SK-N-SH treated with all-trans-retinoic acid at 6 μM for 48 hours (cell line): ENCODE results near the gene MAP3K13.

Experiments
- ATAC-seq: fragments of 200-7000 bp; cut with Tn5 transposase; 3 replicates; pipeline ENCODE4 v1.9.1; 2020; ENCODE audit warnings: mild to moderate bottlenecking, moderate library complexity
- ARNTL ChIP-seq: fragments of 450-650 bp; formaldehyde crosslinking; IDR thresholded peaks from 2 replicates; pipeline ENCODE4 v1.5.0; 2020; ENCODE audit warnings: low read depth, mild to moderate bottlenecking, moderate library complexity, borderline replicate concordance
- BACH2 ChIP-seq: fragments of 250-450 bp; sonication (Bioruptor Pico); IDR thresholded peaks from 2 replicates; pipeline ENCODE4 v1.9.0; 2021; ENCODE audit warnings: mild to moderate bottlenecking, borderline replicate concordance
- CREB5 ChIP-seq: fragments of 250-450 bp; sonication (Bioruptor Pico); IDR thresholded peaks from 2 replicates; pipeline ENCODE4 v1.5.1; 2020; ENCODE audit warnings: low read depth, mild to moderate bottlenecking, moderate library complexity
- CSRNP3 ChIP-seq: fragments of 250-450 bp; sonication (Bioruptor Pico); IDR thresholded peaks from 2 replicates; pipeline ENCODE4 v1.5.1; 2021; ENCODE audit warnings: mild to moderate bottlenecking, moderate library complexity
- ESRRG ChIP-seq: fragments of 250-450 bp; sonication (Bioruptor Pico); IDR thresholded peaks from 2 replicates; pipeline ENCODE4 v1.6.1; 2021; ENCODE audit warnings: mild to moderate bottlenecking
- GLIS3 ChIP-seq: fragments of 250-450 bp; sonication (Bioruptor Pico); IDR thresholded peaks from 2 replicates; pipeline ENCODE4 v1.5.0; 2020; ENCODE audit warnings: mild to moderate bottlenecking, moderate library complexity
- ISL1 ChIP-seq: fragments of 250-450 bp; sonication (Bioruptor Pico); IDR thresholded peaks from 2 replicates; pipeline ENCODE4 v2.1.2; 2022; ENCODE audit warnings: mild to moderate bottlenecking, moderate library complexity
- PATZ1 ChIP-seq: fragments of 250-450 bp; sonication (Bioruptor Pico); IDR thresholded peaks from 2 replicates; pipeline ENCODE4 v1.8.0; 2020; ENCODE audit warnings: mild to moderate bottlenecking, moderate library complexity, borderline replicate concordance
- POU6F1 ChIP-seq: fragments of 250-450 bp; sonication (Bioruptor Pico); IDR thresholded peaks from 2 replicates; pipeline ENCODE4 v1.8.0; 2021; ENCODE audit warnings: low read depth, mild to moderate bottlenecking, moderate library complexity, borderline replicate concordance
- PPARA ChIP-seq: fragments of 250-450 bp; sonication (Bioruptor Pico); IDR thresholded peaks from 2 replicates; pipeline ENCODE4 v1.5.0; 2020; ENCODE audit warnings: mild to moderate bottlenecking, borderline replicate concordance
- RARB ChIP-seq: fragments of 250-450 bp; sonication (Bioruptor Pico); IDR thresholded peaks from 2 replicates; pipeline ENCODE4 v1.8.0; 2021; ENCODE audit warnings: mild to moderate bottlenecking, moderate library complexity
- SNAI2 ChIP-seq: fragments of 250-450 bp; sonication (Bioruptor Pico); IDR thresholded peaks from 2 replicates; pipeline ENCODE4 v1.5.0; 2020; ENCODE audit warnings: mild to moderate bottlenecking, moderate library complexity
- TCF4 ChIP-seq: fragments of 250-450 bp; sonication (Bioruptor Pico); IDR thresholded peaks from 2 replicates; pipeline ENCODE4 v1.8.0; 2021; ENCODE audit warnings: mild to moderate bottlenecking, moderate library complexity, borderline replicate concordance
- TOX ChIP-seq: fragments of 250-450 bp; sonication (Bioruptor Pico); IDR thresholded peaks from 2 replicates; pipeline ENCODE4 v1.8.0; 2021; ENCODE audit warnings: mild to moderate bottlenecking, moderate library complexity, borderline replicate concordance
- ZC3H10 ChIP-seq: fragments of 250-450 bp; sonication (Bioruptor Pico); IDR thresholded peaks from 2 replicates; pipeline ENCODE4 v1.5.1; 2021; ENCODE audit warnings: mild to moderate bottlenecking, moderate library complexity
- ZFP3 ChIP-seq: fragments of 250-450 bp; sonication (Bioruptor Pico); IDR thresholded peaks from 2 replicates; pipeline ENCODE4 v1.5.0; 2020; ENCODE audit warnings: mild to moderate bottlenecking, moderate library complexity
- ZFP30 ChIP-seq: fragments of 450-650 bp; formaldehyde crosslinking; IDR thresholded peaks from 2 replicates; pipeline ENCODE4 v1.5.0; 2022; ENCODE audit warnings: mild to moderate bottlenecking, moderate library complexity
- ZNF565 ChIP-seq: fragments of 450-650 bp; formaldehyde crosslinking; conservative IDR thresholded peaks from 2 replicates; pipeline ENCODE4 v1.5.0; 2020; ENCODE audit warnings: low read depth, mild to moderate bottlenecking, moderate library complexity
- ZNF70 ChIP-seq: fragments of 450-650 bp; formaldehyde crosslinking; IDR thresholded peaks from 2 replicates; pipeline ENCODE4 v1.5.0; 2020; ENCODE audit warnings: mild to moderate bottlenecking, moderate library complexity
- ZNF8 ChIP-seq: fragments of 450-650 bp; formaldehyde crosslinking; IDR thresholded peaks from 2 replicates; pipeline ENCODE4 v1.5.0; 2020; ENCODE audit warnings: mild to moderate bottlenecking, moderate library complexity

The MAP3K13 gene

GRCh38 chr3:185526349-185526951, 163.5 kb downstream of the MAP3K13 start:
- ATAC-seq: no peak
- TF ChIP-seq ZNF70 (CRISPR knock-in tag) (no peak), ZFP30 (no peak), CSRNP3 (CRISPR knock-in tag) (no peak), TCF4 (CRISPR knock-in tag) (no peak), PPARA (CRISPR knock-in tag) (no peak), BACH2 (CRISPR knock-in tag) (no peak), POU6F1 (CRISPR knock-in tag) (no peak), PATZ1 (CRISPR knock-in tag) (no peak)
- TF ChIP-seq, all 23 proteins: peak for 0

GRCh38 chr3:185527364-185527763, 164.4 kb downstream of the MAP3K13 start:
- ATAC-seq: no peak
- TF ChIP-seq TCF4 (CRISPR knock-in tag) (no peak), ZFP3 (CRISPR knock-in tag) (no peak), ZC3H10 (CRISPR knock-in tag) (no peak), ZNF565 (CRISPR knock-in tag) (no peak), BACH2 (CRISPR knock-in tag) (no peak), ZNF70 (CRISPR knock-in tag) (no peak), ISL1 (CRISPR knock-in tag) (no peak), ARNTL (no peak), ZFP30 (no peak), ESRRG (CRISPR knock-in tag) (no peak), GLIS3 (CRISPR knock-in tag) (no peak), TOX (no peak), RARB (CRISPR knock-in tag) (no peak), POU6F1 (CRISPR knock-in tag) (no peak), PPARA (CRISPR knock-in tag) (no peak), PATZ1 (CRISPR knock-in tag) (no peak)

- ATAC-seq: no peak
- TF ChIP-seq ARNTL (no peak), ZNF565 (CRISPR knock-in tag) (no peak), BACH2 (CRISPR knock-in tag) (no peak), GLIS3 (CRISPR knock-in tag) (no peak), SNAI2 (CRISPR knock-in tag) (no peak), ZNF8 (no peak), ZFP30 (no peak), RARB (CRISPR knock-in tag) (no peak), CSRNP3 (CRISPR knock-in tag) (no peak), CREB5 (CRISPR knock-in tag) (no peak), ZC3H10 (CRISPR knock-in tag) (no peak), POU6F1 (CRISPR knock-in tag) (no peak)
These were observed 165.6 kb downstream of the MAP3K13 start for GRCh38 chr3:185528532-185528931.
